Stomach (tissue), 4 donors: Measurements from ENCODE around the gene ZNF155.

ENCODE experiments used
- EP300 ChIP-seq: sonication (generic); formaldehyde crosslinking; IDR thresholded peaks from one replicate; pipeline ENCODE4 v1.6.1; 2017; ENCODE audit warnings: antibody characterized with exemption
- POLR2A ChIP-seq, 4 donors: fragments of 450-650 bp; IDR thresholded peaks; one replicate each; pipeline ENCODE4 v1.6.1; 2016; ENCODE audit warnings: antibody characterized with exemption in 4 of 4, control low read depth in 2 of 4, mild to moderate bottlenecking in 1 of 4, moderate library complexity in 1 of 4
- POLR2AphosphoS5 ChIP-seq, 3 donors: sonication (generic); formaldehyde crosslinking; IDR thresholded peaks; one replicate each; pipeline ENCODE4 v1.6.1; 2016; ENCODE audit warnings: antibody characterized with exemption in 3 of 3
- TF ChIP-seq, protein P1 (sequence below), 7 experiments: fragments of 450-650 bp in 4 of 7; fragments of 200-600 bp in 3 of 7; sonication (generic) in 3 of 7; IDR thresholded peaks; one replicate each; pipeline ENCODE4 v1.5.1; 2016 to 2019; ENCODE audit warnings: antibody characterized with exemption in 7 of 7, control low read depth in 2 of 7, mild to moderate bottlenecking in 1 of 7

DNA sequence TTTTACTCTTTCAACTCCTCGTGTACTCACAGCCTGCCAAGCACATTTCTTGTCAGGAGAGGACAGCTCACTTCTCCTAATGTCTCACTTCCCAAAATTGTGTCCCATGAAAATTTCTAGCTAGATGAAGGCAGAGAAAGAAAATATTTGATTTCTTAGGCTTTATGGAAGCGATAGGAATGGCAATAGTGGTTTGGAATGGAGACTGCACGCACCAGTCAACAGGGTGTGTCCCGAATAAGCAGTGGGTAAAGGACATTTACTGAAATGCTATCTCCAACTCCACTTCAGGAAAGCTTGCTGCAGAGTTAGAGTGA, 40.9 kb downstream of the ZNF155 start:
- TF ChIP-seq, protein P1, sequence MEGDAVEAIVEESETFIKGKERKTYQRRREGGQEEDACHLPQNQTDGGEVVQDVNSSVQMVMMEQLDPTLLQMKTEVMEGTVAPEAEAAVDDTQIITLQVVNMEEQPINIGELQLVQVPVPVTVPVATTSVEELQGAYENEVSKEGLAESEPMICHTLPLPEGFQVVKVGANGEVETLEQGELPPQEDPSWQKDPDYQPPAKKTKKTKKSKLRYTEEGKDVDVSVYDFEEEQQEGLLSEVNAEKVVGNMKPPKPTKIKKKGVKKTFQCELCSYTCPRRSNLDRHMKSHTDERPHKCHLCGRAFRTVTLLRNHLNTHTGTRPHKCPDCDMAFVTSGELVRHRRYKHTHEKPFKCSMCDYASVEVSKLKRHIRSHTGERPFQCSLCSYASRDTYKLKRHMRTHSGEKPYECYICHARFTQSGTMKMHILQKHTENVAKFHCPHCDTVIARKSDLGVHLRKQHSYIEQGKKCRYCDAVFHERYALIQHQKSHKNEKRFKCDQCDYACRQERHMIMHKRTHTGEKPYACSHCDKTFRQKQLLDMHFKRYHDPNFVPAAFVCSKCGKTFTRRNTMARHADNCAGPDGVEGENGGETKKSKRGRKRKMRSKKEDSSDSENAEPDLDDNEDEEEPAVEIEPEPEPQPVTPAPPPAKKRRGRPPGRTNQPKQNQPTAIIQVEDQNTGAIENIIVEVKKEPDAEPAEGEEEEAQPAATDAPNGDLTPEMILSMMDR (IDR thresholded peaks at IDR 0.05), result no peak
- no peak for TF ChIP-seq POLR2AphosphoS5 (IDR thresholded peaks at IDR 0.05)
- no peak for TF ChIP-seq POLR2A (IDR thresholded peaks at IDR 0.05)
- TF ChIP-seq EP300, result no peak
